Heart right ventricle (tissue), 16 donors: ENCODE measurements around the gene GRIK4. TPM values are rescaled to one million over a fixed set of nuclear protein-coding genes. Genes with fewer than 3 reads are reported as not detected.

Experiments
- ATAC-seq, 8 donors: fragments of 200-7000 bp; cut with Tn5 transposase; one replicate each; pipeline ENCODE4 v1.9.1; 2020; ENCODE audit warnings: mild to moderate bottlenecking in 8 of 8, moderate library complexity in 8 of 8, moderate number of reproducible peaks in 1 of 8
- DNase-seq, 2 donors: peaks; one replicate each; pipeline ENCODE4 v3.0.0-alpha.2; 2020
- H3K27ac ChIP-seq, 10 donors: fragments of 200-600 bp; sonication (generic) in 2 of 10; one replicate each; pipeline versions ENCODE4 v1.5.0 to v1.8.0; 2020 to 2022; ENCODE audit warnings: mild to moderate bottlenecking in 3 of 10
- H3K27me3 ChIP-seq, 7 donors: fragments of 200-600 bp; one replicate each; pipeline ENCODE4 v1.8.0; 2021 to 2022; ENCODE audit warnings: mild to moderate bottlenecking in 2 of 7
- H3K36me3 ChIP-seq, 9 donors: fragments of 200-600 bp; sonication (generic) in 1 of 9; one replicate each; pipeline versions ENCODE4 v1.5.0 to v1.8.0; 2020 to 2022; ENCODE audit warnings: mild to moderate bottlenecking in 2 of 9
- H3K4me1 ChIP-seq, 9 donors: fragments of 200-600 bp; sonication (generic) in 1 of 9; one replicate each; pipeline versions ENCODE4 v1.5.0 to v1.8.0; 2020 to 2022; ENCODE audit warnings: mild to moderate bottlenecking in 4 of 9
- H3K4me3 ChIP-seq, 10 donors: fragments of 200-600 bp; sonication (generic) in 2 of 10; one replicate each; pipeline versions ENCODE4 v1.5.0 to v1.8.0; 2020 to 2022; ENCODE audit warnings: mild to moderate bottlenecking in 7 of 10, moderate library complexity in 2 of 10
- H3K9me3 ChIP-seq, 11 donors: fragments of 200-600 bp in 10 of 11; sonication (generic) in 2 of 11; one replicate each; pipeline versions ENCODE4 v1.5.0 to v1.8.0; 2013 to 2022; ENCODE audit warnings: mild to moderate bottlenecking in 2 of 11, control low read depth in 1 of 11, moderate library complexity in 1 of 11
- WGBS, 2 donors: extraction: QIAGEN DNeasy Blood & Tissue Kit; methylation state at CpG; one replicate each; pipeline ENCODE4 v1.1.7; 2013; ENCODE audit warnings: inconsistent platforms in 1 of 2; 5-methylcytosine and 5-hydroxymethylcytosine counted together
- intact Hi-C, 10 donors: fragments of 100-400 bp; cut with DNase I; formaldehyde crosslinking; loops; one replicate each; pipeline versions ENCODE4 v1.11.1 to v1.14.2; 2022
- polyA plus RNA-seq, 2 donors: library from polyadenylated mRNA; stranded (reverse); fragments of 200-250 nt; gene quantifications; one replicate each; pipeline ENCODE4 v1.2.3, GENCODE V29; 2013
- total RNA-seq, 10 donors: library from RNA; stranded (reverse); fragmentation: NEBNext Ultra II Directional in 3 of 10; extraction: Animal tissue kit (Norgen Biotek cat#: 25700) in 3 of 10; gene quantifications; one replicate each; pipeline versions ENCODE4 v1.2.1 to v1.2.4, GENCODE V29; 2021 to 2023
- TF ChIP-seq, protein P1 (sequence below), 9 donors: fragments of 200-600 bp; sonication (generic) in 2 of 9; IDR thresholded peaks; one replicate each; pipeline versions ENCODE4 v1.5.0 to v1.8.0; 2021 to 2022; ENCODE audit warnings: antibody characterized with exemption in 9 of 9, mild to moderate bottlenecking in 5 of 9, moderate library complexity in 1 of 9
- donor health status: Arrhythmogenic right ventricular cardiomyopathy.
- donor health status: ischemic (EF 13 %, LVEDD 7.1; RV severe dilation, severe dysfunction).
- donor health status: healthy with polysubstance abuse.
- donor health status: DM: no; HTN: yes; CAD: no.
- donor health status: DM: no; HTN: no; CAD: no.
- donor health status: ischemic (EF 25% LVEDD 6.9; RV normal size, moderate dysfunction).
- donor health status: ischemic (EF 25% LVEDD 5.7; RV mildly dilated, moderate dysfunction).
- donor health status: healthy.
- donor health status: DM: yes; HTN: yes; CAD: no.
- donor health status: Ischemic cardiomyopathy.
- donor health status: ischemic (EF 35%, LVEDD 5.7; RV mildly dilated, moderate dysfunction).
- donor health status: nonischemic (EF 11% LVEDD 7.7; RV severe dilation, severe dysfunction).
- donor health status: DM: yes; HTN: yes; CAD: no.
- donor health status: PGD.
- donor health status: ischemic (EF 29% LVEDD 5.4; RV normal size, mild dysfunction).
- donor health status: nonischemic (EF 23%, LVEDD 6.1; RV moderate dilation, normal function).

Gene GRIK4
- total and polyA plus RNA-seq, 12 donors = 0.01 to 0.85 (median 0.37) TPM; not detected in 6

GRCh38 chr11:120929090-120929489 is 417.5 kb downstream of the GRIK4 start:
- no peak overlapping the region for H3K27ac ChIP-seq
- DNase-seq = no peak
- ATAC-seq = peak in 2 of 8 donors; percentile 7 to 21
- no peaks in the 10 kb centered on the region for H3K9me3 ChIP-seq
- 80% methylated on average over 11 of the region's 11 CpGs for WGBS, 2 donors
- H3K4me3 ChIP-seq = no peak overlapping the region
- H3K27me3 ChIP-seq = peaks cover 0 to 18% (median 0%) of the 10 kb centered on the region in 7 donors
- TF ChIP-seq, protein P1, sequence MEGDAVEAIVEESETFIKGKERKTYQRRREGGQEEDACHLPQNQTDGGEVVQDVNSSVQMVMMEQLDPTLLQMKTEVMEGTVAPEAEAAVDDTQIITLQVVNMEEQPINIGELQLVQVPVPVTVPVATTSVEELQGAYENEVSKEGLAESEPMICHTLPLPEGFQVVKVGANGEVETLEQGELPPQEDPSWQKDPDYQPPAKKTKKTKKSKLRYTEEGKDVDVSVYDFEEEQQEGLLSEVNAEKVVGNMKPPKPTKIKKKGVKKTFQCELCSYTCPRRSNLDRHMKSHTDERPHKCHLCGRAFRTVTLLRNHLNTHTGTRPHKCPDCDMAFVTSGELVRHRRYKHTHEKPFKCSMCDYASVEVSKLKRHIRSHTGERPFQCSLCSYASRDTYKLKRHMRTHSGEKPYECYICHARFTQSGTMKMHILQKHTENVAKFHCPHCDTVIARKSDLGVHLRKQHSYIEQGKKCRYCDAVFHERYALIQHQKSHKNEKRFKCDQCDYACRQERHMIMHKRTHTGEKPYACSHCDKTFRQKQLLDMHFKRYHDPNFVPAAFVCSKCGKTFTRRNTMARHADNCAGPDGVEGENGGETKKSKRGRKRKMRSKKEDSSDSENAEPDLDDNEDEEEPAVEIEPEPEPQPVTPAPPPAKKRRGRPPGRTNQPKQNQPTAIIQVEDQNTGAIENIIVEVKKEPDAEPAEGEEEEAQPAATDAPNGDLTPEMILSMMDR (IDR thresholded peaks at IDR 0.05) = no peak
- no peaks in the 10 kb centered on the region for H3K36me3 ChIP-seq
- intact Hi-C loops = loop anchor here in 2 of 10 donors (5.0 to 10.0 kb wide), 2 partner anchors 256 to 263 kb away; no protein-coding TSS in a partner anchor
- H3K4me1 ChIP-seq = no peaks in the 10 kb centered on the region

DNA sequence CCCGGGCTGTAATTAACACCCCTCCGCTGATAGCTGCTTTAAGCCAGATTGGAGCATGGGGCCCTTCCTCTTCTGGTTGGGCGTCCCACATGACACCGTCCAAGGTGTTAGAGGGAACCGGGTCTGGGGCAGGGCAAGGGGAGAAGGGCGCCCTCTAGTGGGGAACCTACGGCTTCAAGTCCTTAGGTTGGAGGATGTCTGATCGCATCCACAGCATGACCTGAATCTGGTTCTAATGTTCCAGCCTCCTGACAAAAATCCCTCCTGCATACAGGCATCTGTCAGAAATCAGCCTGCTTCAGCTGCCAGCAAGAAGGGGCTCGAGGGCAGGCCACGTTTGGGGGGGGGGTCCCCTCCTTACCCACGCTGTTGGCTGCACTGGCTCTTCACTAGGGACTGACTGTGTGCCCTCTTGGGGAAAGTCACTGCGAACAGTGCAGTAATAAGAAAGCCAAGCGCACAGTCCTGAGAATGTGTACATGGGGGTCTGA is 418.2 kb downstream of the GRIK4 start:
- no peaks in the 10 kb centered on the region for H3K9me3 ChIP-seq
- WGBS, 2 donors = 27 to 30% methylated on average over 13 of the region's 13 CpGs
- TF ChIP-seq, protein P1 (IDR thresholded peaks at IDR 0.05) = peak; percentile 21 to 69 (median 51)
- ATAC-seq = peak; percentile 31 to 85 (median 73)
- H3K4me3 ChIP-seq = no peak overlapping the region
- peaks cover 0 to 24% (median 5%) of the 10 kb centered on the region in 7 donors for H3K27me3 ChIP-seq
- H3K36me3 ChIP-seq = no peaks in the 10 kb centered on the region
- intact Hi-C loops = loop anchor here in 5 of 10 donors (5.0 to 10.0 kb wide), 5 partner anchors 183 to 265 kb away; no protein-coding TSS in a partner anchor
- peak in 1 of 2 donors; percentile 42 for DNase-seq
- no peaks in the 10 kb centered on the region for H3K4me1 ChIP-seq
- no peak overlapping the region for H3K27ac ChIP-seq

DNA sequence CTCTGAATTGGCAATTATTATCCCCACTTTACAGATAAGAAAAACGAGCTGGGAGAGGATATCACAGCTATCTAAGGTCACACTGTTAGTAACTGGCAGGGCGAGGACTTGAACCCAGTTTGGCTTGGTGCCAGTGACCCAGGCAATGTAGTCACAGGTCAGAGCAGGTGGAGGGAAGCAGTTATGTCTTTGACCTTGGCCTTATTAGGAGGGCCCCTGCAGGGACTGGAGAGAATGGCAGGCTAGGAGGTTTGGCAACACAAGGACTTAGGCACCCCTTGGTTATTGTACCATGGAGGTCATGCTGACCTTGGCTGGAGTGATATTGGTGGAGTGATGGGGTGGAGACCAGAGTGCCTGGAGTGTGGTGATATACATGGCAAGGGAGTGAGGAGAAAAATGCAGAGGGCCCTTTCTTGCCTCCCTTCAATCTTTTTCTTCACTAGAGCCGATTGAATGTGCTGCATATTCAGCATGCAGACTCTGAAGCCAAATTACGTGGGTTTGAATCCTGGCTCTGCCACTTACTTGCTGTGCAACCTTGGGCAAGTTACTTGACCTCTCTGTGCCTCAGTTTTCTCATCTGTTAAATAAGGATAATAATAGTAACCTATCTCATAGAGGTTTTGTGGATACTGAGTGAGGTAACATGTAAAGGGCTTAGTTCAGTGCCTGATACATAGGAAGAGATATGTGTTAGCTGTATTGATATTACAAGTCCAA is 419.7 kb downstream of the GRIK4 start:
- Histone ChIP-seq H3K36me3 (no peaks in the 10 kb centered on the region), H3K27me3 (peaks cover 0 to 35% (median 8%) of the 10 kb centered on the region in 7 donors), H3K4me1 (no peaks in the 10 kb centered on the region), H3K4me3 (no peak overlapping the region), H3K27ac (no peak overlapping the region), H3K9me3 (no peaks in the 10 kb centered on the region)
- TF ChIP-seq, protein P1 (IDR thresholded peaks at IDR 0.05) = no peak
- WGBS, 2 donors = 66 to 72% methylated on average over 4 of the region's 4 CpGs
- DNase-seq (no peak), ATAC-seq (no peak)
- intact Hi-C loops = loop anchor here in 4 of 10 donors (5.0 to 10.0 kb wide), 3 partner anchors 181 to 264 kb away; no protein-coding TSS in a partner anchor

DNA sequence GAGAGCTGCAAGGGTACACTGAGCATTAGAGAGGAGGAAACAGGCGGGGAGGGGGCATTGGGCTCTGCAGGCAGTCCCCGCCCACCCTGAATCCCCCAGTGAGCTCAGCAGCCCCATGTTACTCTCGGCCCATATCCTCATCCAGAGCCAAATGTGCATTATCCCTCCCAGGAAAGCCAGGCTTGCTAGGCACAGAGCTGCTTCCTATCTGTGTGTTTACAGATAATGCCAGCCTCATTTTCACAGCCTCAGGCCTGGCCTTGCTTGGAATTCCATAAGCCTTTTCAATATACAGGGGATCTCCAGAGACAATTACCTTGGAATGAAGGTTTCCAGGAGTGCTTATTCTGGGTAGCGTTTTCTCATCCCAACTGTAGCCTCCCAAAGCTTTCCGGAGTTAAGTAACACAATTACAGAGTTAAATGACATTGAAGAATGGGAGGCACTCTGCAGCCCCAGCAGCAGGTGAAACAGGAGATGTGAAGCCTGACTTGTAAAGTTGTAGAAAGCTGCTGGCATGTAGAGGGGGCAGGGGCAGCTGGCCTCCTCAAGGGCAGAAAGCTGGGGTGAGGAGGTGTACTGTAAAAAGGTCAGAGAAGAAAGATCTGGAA is 420.9 kb downstream of the GRIK4 start:
- no peak overlapping the region for H3K27ac ChIP-seq
- TF ChIP-seq, protein P1 (IDR thresholded peaks at IDR 0.05) = no peak
- H3K36me3 ChIP-seq = no peaks in the 10 kb centered on the region
- DNase-seq (no peak), ATAC-seq (no peak)
- intact Hi-C loops = loop anchor here in 4 of 10 donors (5.0 to 10.0 kb wide), 3 partner anchors 180 to 262 kb away; no protein-coding TSS in a partner anchor
- no peaks in the 10 kb centered on the region for H3K4me1 ChIP-seq
- no peak overlapping the region for H3K4me3 ChIP-seq
- H3K27me3 ChIP-seq = peaks cover 0 to 42% (median 8%) of the 10 kb centered on the region in 7 donors
- no peaks in the 10 kb centered on the region for H3K9me3 ChIP-seq
- 75 to 77% methylated on average over 5 of the region's 5 CpGs for WGBS, 2 donors
